ENCODE data around the gene ERCC5.

DNA sequence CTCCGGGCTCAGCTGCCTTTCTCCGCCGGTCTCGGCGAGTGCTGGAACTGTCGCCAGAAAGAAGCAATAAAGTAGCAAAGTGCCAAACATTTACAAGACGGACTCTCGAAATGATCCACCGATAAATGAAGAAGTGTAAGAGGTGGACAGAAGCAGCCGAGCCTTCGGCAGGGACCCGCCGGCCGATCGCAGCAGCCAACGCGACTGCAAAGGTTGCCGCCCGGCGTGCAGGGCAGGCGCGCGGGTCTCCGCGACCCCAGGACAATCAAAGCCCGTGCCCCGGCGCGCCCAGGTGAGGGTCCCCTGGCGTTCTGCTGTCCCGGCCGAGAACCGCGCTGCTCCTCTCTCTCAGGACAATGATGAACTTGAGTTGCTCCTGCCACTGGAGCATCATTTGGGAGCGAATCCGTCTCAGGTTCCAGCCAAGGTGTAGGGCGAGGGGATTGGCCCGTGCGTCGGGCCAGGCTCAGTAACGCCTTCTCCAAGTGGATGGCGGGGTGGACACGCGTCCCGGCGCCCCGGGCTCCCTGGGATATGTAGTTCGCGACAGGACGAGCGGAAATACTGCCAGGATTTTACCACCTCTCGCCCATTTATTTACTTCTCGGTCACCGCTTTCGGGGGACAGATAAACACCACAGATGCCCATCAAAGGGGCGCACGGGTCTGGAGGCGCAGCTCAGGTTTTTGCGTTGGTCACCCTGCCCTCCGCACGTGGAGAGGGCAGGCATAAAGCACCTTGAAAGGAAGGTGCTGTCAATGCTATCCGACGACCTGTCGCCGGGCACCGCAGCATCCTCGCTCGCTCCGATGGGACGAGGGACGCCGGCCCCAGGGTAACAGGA, 47.0 kb upstream of the ERCC5 start, which contains the start of the genes BIVM and POGLUT2:
- TF ChIP-seq GATA3 (IDR thresholded peaks at IDR 0.05; ENCODE audit: low read depth, low read length) (no peak), GATA2 (IDR thresholded peaks at IDR 0.05; ENCODE audit: low read depth, low read length) (no peak)

Measured in SH-SY5Y (cell line).